SK-N-SH (cell line): ENCODE results near the gene TMEM179. TPM values are rescaled to one million over a fixed set of nuclear protein-coding genes. Genes with fewer than 3 reads are reported as not detected.
A peak's percentile ranks its signal among the peaks of the same experiment; 100 is the strongest.

ENCODE experiments used
- CTCF ChIA-PET: fragments of 300-600, 350-600 bp; formaldehyde crosslinking; extraction: SDS; loops from one replicate; lab custom pipeline; 2021; lab: Yijun Ruan, JAX
- POLR2A ChIA-PET: fragments of 350-600 bp; sonication (Branson Sonifier 250); formaldehyde crosslinking; extraction: SDS; loops from one replicate; lab custom pipeline; 2020; ENCODE audit warnings: antibody characterized with exemption, inconsistent platforms; lab: Yijun Ruan, JAX
- DNase-seq: peaks from one replicate; pipeline ENCODE4 v3.0.0; 2012
- H2AFZ ChIP-seq: fragments of 200-600 bp; sonication (generic); 2 replicates; pipeline ENCODE4 v1.8.1; 2016; ENCODE audit warnings: antibody characterized with exemption, mild to moderate bottlenecking, low read depth
- H3F3A ChIP-seq: fragments of 200-600 bp; sonication (generic); replicated peaks from 2 replicates; pipeline ENCODE3; 2016; ENCODE audit warnings: antibody characterized with exemption, mild to moderate bottlenecking; ENCODE audit not compliant: insufficient read depth
- H3K27ac ChIP-seq, 2 experiments: fragments of 200-500 bp in 1 of 2; fragments of 200-600 bp in 1 of 2; sonication (Bioruptor generic) in 1 of 2; sonication (generic), shearing (Covaris generic) in 1 of 2; 2 replicates each; pipeline versions ENCODE4 v1.5.1 to v1.6.1; 2014 to 2016; ENCODE audit warnings: low read depth in 2 of 2, inconsistent platforms in 1 of 2, low read length in 1 of 2, mild to moderate bottlenecking in 1 of 2, mixed read lengths in 1 of 2
- H3K27me3 ChIP-seq: fragments of 200-600 bp; sonication (generic), shearing (Covaris generic); 2 replicates; pipeline ENCODE4 v1.6.1; 2016; ENCODE audit warnings: mixed run types; ENCODE audit not compliant: insufficient read depth
- H3K36me3 ChIP-seq, 2 experiments: fragments of 200-500 bp in 1 of 2; fragments of 200-600 bp in 1 of 2; sonication (Bioruptor generic) in 1 of 2; sonication (generic) in 1 of 2; replicated peaks in 1 of 2; 2 replicates each; pipeline versions ENCODE3 to v1.5.1; 2014 to 2016; ENCODE audit warnings: low read length in 1 of 2, mild to moderate bottlenecking in 1 of 2; ENCODE audit not compliant: insufficient read depth in 2 of 2, control insufficient read depth in 1 of 2
- H3K4me1 ChIP-seq, 2 experiments: fragments of 200-500 bp in 1 of 2; fragments of 200-600 bp in 1 of 2; sonication (Bioruptor generic) in 1 of 2; sonication (generic), shearing (Covaris generic) in 1 of 2; 2 replicates each; pipeline versions ENCODE4 v1.5.1 to v1.6.1; 2014 to 2016; ENCODE audit warnings: low read depth in 1 of 2, low read length in 1 of 2, mixed run types in 1 of 2; ENCODE audit not compliant: insufficient read depth in 2 of 2, control insufficient read depth in 1 of 2
- H3K4me2 ChIP-seq: fragments of 200-600 bp; sonication (generic), shearing (Covaris generic); 2 replicates; pipeline ENCODE4 v1.6.1; 2017; ENCODE audit warnings: mixed run types
- H3K4me3 ChIP-seq, 2 experiments: fragments of 200-500 bp in 1 of 2; fragments of 200-600 bp in 1 of 2; sonication (Bioruptor generic) in 1 of 2; sonication (generic), shearing (Covaris generic) in 1 of 2; 2 replicates each; pipeline versions ENCODE4 v1.5.1 to v1.8.1; 2014 to 2016; ENCODE audit warnings: low read depth in 2 of 2, inconsistent platforms in 1 of 2, low read length in 1 of 2, mild to moderate bottlenecking in 1 of 2, mixed read lengths in 1 of 2, moderate library complexity in 1 of 2
- H3K79me2 ChIP-seq: fragments of 200-600 bp; sonication (generic); 2 replicates; pipeline ENCODE4 v1.8.1; 2017; ENCODE audit warnings: mild to moderate bottlenecking; ENCODE audit not compliant: insufficient read depth
- H3K9ac ChIP-seq: fragments of 200-600 bp; sonication (generic); 2 replicates; pipeline ENCODE4 v1.6.1; 2017; ENCODE audit warnings: mixed run types
- H3K9me2 ChIP-seq: fragments of 200-600 bp; sonication (generic); 2 replicates; pipeline ENCODE4 v1.6.1; 2017; ENCODE audit warnings: mixed run types
- H3K9me3 ChIP-seq: fragments of 200-600 bp; sonication (generic); 2 replicates; pipeline ENCODE4 v1.6.1; 2017; ENCODE audit warnings: mixed run types, mild to moderate bottlenecking, moderate library complexity
- H4K20me1 ChIP-seq: fragments of 200-600 bp; sonication (generic); 2 replicates; pipeline ENCODE4 v1.6.1; 2017; ENCODE audit warnings: mild to moderate bottlenecking, mixed run types; ENCODE audit not compliant: insufficient read depth
- CHD2 ChIP-seq: fragments of 150-350 bp; IDR thresholded peaks from 2 replicates; pipeline ENCODE4 v1.6.1; 2018; ENCODE audit warnings: low read length; ENCODE audit not compliant: partially characterized antibody
- ELF1 ChIP-seq: IDR thresholded peaks from 2 replicates; pipeline ENCODE4 v1.4.0; 2012
- EZH2phosphoT487 ChIP-seq: fragments of 200-600 bp; sonication (generic); IDR thresholded peaks from 2 replicates; pipeline ENCODE4 v1.6.1; 2017; ENCODE audit warnings: low read depth, mixed run types, mild to moderate bottlenecking, antibody characterized with exemption, moderate library complexity, borderline replicate concordance
- FOSL2 ChIP-seq: IDR thresholded peaks from 2 replicates; pipeline ENCODE4 v1.4.0; 2012; ENCODE audit warnings: low read depth, mild to moderate bottlenecking, moderate library complexity, borderline replicate concordance
- GABPA ChIP-seq: IDR thresholded peaks from 2 replicates; pipeline ENCODE4 v1.4.0; 2012; ENCODE audit warnings: low read depth, mild to moderate bottlenecking
- GATA2 ChIP-seq: sonication (generic); formaldehyde crosslinking; IDR thresholded peaks from 2 replicates; pipeline ENCODE4 v1.5.0; 2020; ENCODE audit warnings: mild to moderate bottlenecking, missing genetic modification reagents
- JUND ChIP-seq: IDR thresholded peaks from 2 replicates; pipeline ENCODE4 v1.4.0; 2012
- MXI1 ChIP-seq: IDR thresholded peaks from 2 replicates; pipeline ENCODE4 v1.6.1; 2012; ENCODE audit warnings: mild to moderate bottlenecking, low read depth, low read length, improper control_type of control experiment
- POLR2AphosphoS5 ChIP-seq: IDR thresholded peaks from 2 replicates; pipeline ENCODE4 v1.6.1; 2012; ENCODE audit warnings: low read depth, low read length
- REST ChIP-seq: IDR thresholded peaks from 2 replicates; pipeline ENCODE4 v1.6.1; 2012; ENCODE audit warnings: mild to moderate bottlenecking, low read depth, low read length, moderate library complexity
- RXRA ChIP-seq: IDR thresholded peaks from 2 replicates; pipeline ENCODE4 v1.4.0; 2012; ENCODE audit warnings: low read depth, mild to moderate bottlenecking, borderline replicate concordance
- SMC3 ChIP-seq: IDR thresholded peaks from 2 replicates; pipeline ENCODE4 v1.6.1; 2012; ENCODE audit warnings: low read depth, low read length, improper control_type of control experiment
- TEAD4 ChIP-seq: IDR thresholded peaks from 2 replicates; pipeline ENCODE4 v1.4.0; 2012; ENCODE audit warnings: mild to moderate bottlenecking, borderline replicate concordance; ENCODE audit not compliant: insufficient read depth
- USF2 ChIP-seq: fragments of 150-350 bp; IDR thresholded peaks from 2 replicates; pipeline ENCODE4 v1.6.1; 2017; ENCODE audit warnings: antibody characterized with exemption, low read length, low read depth, borderline replicate concordance
- YY1 ChIP-seq: IDR thresholded peaks from 2 replicates; pipeline ENCODE4 v1.4.0; 2012; ENCODE audit warnings: low read depth, mild to moderate bottlenecking
- WGBS: methylation state at CpG from one replicate; pipeline ENCODE4 v1.1.6; 2017; ENCODE audit warnings: low lambda C conversion rate; 5-methylcytosine and 5-hydroxymethylcytosine counted together
- polyA plus RNA-seq, 3 experiments: library from polyadenylated mRNA; depleted of rRNA; stranded (reverse); fragments of >200 nt; gene quantifications; 2 replicates each; pipeline ENCODE4 v1.2.3, GENCODE V29; 2012
- TF ChIP-seq, protein P1 (sequence below): IDR thresholded peaks from 2 replicates; pipeline ENCODE4 v1.4.0; 2012; ENCODE audit warnings: low read depth, borderline replicate concordance
- TF ChIP-seq, protein P2 (sequence below): IDR thresholded peaks from 2 replicates; pipeline ENCODE4 v1.4.0; 2012; ENCODE audit warnings: low read depth, borderline replicate concordance
- TF ChIP-seq, protein P3 (sequence below): IDR thresholded peaks from 2 replicates; pipeline ENCODE4 v1.4.0; 2012; ENCODE audit warnings: low read depth
- TF ChIP-seq, protein P4 (sequence below): fragments of 200-600 bp; sonication (generic); IDR thresholded peaks from 2 replicates; pipeline ENCODE4 v1.6.1; 2017; ENCODE audit warnings: antibody characterized with exemption, mild to moderate bottlenecking, moderate library complexity

Gene TMEM179
- polyA plus RNA-seq, 1 of the 3 experiments (the other 2 are of a cell fraction) = 1.7 TPM

GRCh38 chr14:104599446-104599845, 5.1 kb downstream of the TMEM179 start:
- Histone ChIP-seq H3K9ac (no peak overlapping the region), H3K27me3 (no peaks in the 10 kb centered on the region), H3K27ac (peak overlapping the region in 1 of 2 experiments; percentile 90; a peak in 2 of 4 replicates), H4K20me1 (no peaks in the 10 kb centered on the region), H3K9me2 (no peaks in the 10 kb centered on the region), H3K9me3 (no peaks in the 10 kb centered on the region), H2AFZ (no peak overlapping the region), H3K4me2 (no peak overlapping the region), H3F3A (no peaks in the 10 kb centered on the region), H3K36me3 (no peaks in the 10 kb centered on the region), H3K4me1 (peaks cover 0 to 83% of the 10 kb centered on the region in 2 experiments; a peak in 2 of 4 replicates), H3K79me2 (no peaks in the 10 kb centered on the region), H3K4me3 (no peak overlapping the region)
- TF ChIP-seq, protein P1, sequence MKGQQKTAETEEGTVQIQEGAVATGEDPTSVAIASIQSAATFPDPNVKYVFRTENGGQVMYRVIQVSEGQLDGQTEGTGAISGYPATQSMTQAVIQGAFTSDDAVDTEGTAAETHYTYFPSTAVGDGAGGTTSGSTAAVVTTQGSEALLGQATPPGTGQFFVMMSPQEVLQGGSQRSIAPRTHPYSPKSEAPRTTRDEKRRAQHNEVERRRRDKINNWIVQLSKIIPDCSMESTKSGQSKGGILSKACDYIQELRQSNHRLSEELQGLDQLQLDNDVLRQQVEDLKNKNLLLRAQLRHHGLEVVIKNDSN = no peak
- TF ChIP-seq FOSL2 (no peak), TEAD4 (no peak), EZH2phosphoT487 (no peak), USF2 (no peak)
- TF ChIP-seq, protein P2, sequence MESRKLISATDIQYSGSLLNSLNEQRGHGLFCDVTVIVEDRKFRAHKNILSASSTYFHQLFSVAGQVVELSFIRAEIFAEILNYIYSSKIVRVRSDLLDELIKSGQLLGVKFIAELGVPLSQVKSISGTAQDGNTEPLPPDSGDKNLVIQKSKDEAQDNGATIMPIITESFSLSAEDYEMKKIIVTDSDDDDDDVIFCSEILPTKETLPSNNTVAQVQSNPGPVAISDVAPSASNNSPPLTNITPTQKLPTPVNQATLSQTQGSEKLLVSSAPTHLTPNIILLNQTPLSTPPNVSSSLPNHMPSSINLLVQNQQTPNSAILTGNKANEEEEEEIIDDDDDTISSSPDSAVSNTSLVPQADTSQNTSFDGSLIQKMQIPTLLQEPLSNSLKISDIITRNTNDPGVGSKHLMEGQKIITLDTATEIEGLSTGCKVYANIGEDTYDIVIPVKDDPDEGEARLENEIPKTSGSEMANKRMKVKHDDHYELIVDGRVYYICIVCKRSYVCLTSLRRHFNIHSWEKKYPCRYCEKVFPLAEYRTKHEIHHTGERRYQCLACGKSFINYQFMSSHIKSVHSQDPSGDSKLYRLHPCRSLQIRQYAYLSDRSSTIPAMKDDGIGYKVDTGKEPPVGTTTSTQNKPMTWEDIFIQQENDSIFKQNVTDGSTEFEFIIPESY = no peak
- TF ChIP-seq, protein P3, sequence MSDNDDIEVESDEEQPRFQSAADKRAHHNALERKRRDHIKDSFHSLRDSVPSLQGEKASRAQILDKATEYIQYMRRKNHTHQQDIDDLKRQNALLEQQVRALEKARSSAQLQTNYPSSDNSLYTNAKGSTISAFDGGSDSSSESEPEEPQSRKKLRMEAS = no peak
- ChIA-PET POLR2A (no interaction called here), CTCF (interaction anchor here (1.1 to 2.2 kb wide), 2 partner anchors 12 to 35 kb away, joined by 3 to 12 read pairs; no protein-coding TSS in a partner anchor)
- DNase-seq = no peak
- WGBS = 79% methylated on average over 7 of the region's 7 CpGs

DNA sequence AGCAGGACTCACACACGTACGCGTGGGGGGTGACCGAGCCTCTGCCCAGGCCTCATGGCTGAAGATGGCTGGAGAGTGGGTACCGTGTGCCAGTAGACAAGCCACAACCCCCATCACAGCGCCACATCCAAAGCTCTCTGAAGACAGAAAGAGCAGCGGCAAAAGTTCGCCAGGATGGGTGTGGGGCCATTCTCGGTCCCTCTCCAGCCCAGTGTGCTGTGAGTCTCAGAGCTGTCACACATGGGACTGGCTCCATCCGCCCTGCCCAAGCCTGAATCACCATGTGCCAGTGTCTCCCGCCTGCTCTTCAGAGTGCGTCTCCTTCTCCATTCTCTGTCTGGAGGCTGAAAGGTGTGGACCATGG, 5.7 kb downstream of the TMEM179 start:
- Histone ChIP-seq H4K20me1 (no peaks in the 10 kb centered on the region), H3K4me1 (peaks cover 0 to 83% of the 10 kb centered on the region in 2 experiments; a peak in 2 of 4 replicates), H3K36me3 (no peaks in the 10 kb centered on the region), H3F3A (no peaks in the 10 kb centered on the region), H3K9me3 (no peaks in the 10 kb centered on the region), H3K9me2 (no peaks in the 10 kb centered on the region), H3K4me2 (no peak overlapping the region), H3K4me3 (no peak overlapping the region), H3K27ac (peak overlapping the region in 1 of 2 experiments; percentile 70; a peak in 2 of 4 replicates), H3K79me2 (no peaks in the 10 kb centered on the region), H2AFZ (no peak overlapping the region), H3K27me3 (no peaks in the 10 kb centered on the region), H3K9ac (no peak overlapping the region)
- CTCF ChIA-PET = interaction anchor here (1.1 kb wide), 1 partner anchor 13 kb away, joined by 3 read pairs; no protein-coding TSS in a partner anchor
- POLR2A ChIA-PET = no interaction called here
- WGBS = 78% methylated on average over 6 of the region's 12 CpGs
- DNase-seq = no peak
- TF ChIP-seq ELF1 (no peak), GABPA (no peak), JUND (no peak), POLR2AphosphoS5 (no peak), CHD2 (no peak), YY1 (no peak), REST (no peak), GATA2 (CRISPR knock-in tag) (no peak), FOSL2 (no peak), SMC3 (no peak), MXI1 (no peak), RXRA (no peak)
- TF ChIP-seq, protein P4, sequence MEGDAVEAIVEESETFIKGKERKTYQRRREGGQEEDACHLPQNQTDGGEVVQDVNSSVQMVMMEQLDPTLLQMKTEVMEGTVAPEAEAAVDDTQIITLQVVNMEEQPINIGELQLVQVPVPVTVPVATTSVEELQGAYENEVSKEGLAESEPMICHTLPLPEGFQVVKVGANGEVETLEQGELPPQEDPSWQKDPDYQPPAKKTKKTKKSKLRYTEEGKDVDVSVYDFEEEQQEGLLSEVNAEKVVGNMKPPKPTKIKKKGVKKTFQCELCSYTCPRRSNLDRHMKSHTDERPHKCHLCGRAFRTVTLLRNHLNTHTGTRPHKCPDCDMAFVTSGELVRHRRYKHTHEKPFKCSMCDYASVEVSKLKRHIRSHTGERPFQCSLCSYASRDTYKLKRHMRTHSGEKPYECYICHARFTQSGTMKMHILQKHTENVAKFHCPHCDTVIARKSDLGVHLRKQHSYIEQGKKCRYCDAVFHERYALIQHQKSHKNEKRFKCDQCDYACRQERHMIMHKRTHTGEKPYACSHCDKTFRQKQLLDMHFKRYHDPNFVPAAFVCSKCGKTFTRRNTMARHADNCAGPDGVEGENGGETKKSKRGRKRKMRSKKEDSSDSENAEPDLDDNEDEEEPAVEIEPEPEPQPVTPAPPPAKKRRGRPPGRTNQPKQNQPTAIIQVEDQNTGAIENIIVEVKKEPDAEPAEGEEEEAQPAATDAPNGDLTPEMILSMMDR = no peak
